WTC11 (cell line): ENCODE data around the gene WWOX. TPM values are rescaled to one million over a fixed set of nuclear protein-coding genes. Genes with fewer than 3 reads are reported as not detected.

ENCODE experiments used
- ATAC-seq: fragments of 200-7000 bp; cut with Tn5 transposase; 2 replicates; pipeline ENCODE4 v1.10.0; 2021; ENCODE audit warnings: mild to moderate bottlenecking, moderate library complexity
- CTCF ChIA-PET: fragments of 300-600 bp; sonication (Branson Sonifier 250); formaldehyde crosslinking; loops from one replicate; lab custom pipeline; 2021; ENCODE audit warnings: antibody characterized with exemption; lab: Charles Lee
- POLR2A ChIA-PET: fragments of 350-600 bp; sonication (Branson Sonifier 250); formaldehyde crosslinking; loops from one replicate; lab custom pipeline; 2021; ENCODE audit warnings: antibody characterized with exemption; lab: Charles Lee
- DNase-seq: peaks from one replicate; pipeline ENCODE4 v3.0.0; 2021; ENCODE audit warnings: low spot score
- H3K27ac Mint-ChIP-seq: 2 replicates; pipeline ENCODE4 v1.8.0; 2021; ENCODE audit warnings: mixed read lengths
- H3K27me3 Mint-ChIP-seq: 2 replicates; pipeline ENCODE4 v1.8.0; 2021; ENCODE audit warnings: low read depth, mild to moderate bottlenecking, moderate library complexity, mixed read lengths
- H3K36me3 Mint-ChIP-seq: 2 replicates; pipeline ENCODE4 v1.8.0; 2021; ENCODE audit warnings: mixed read lengths
- H3K4me1 Mint-ChIP-seq: 2 replicates; pipeline ENCODE4 v1.8.0; 2022; ENCODE audit warnings: mixed read lengths
- H3K4me3 Mint-ChIP-seq: 2 replicates; pipeline ENCODE4 v1.8.0; 2021; ENCODE audit warnings: mild to moderate bottlenecking, moderate library complexity, mixed read lengths
- H3K9me3 Mint-ChIP-seq: 2 replicates; pipeline ENCODE4 v1.8.0; 2021; ENCODE audit warnings: mixed read lengths
- CBFB ChIP-seq: sonication (generic); formaldehyde crosslinking; IDR thresholded peaks from 2 replicates; pipeline ENCODE4 v1.8.1; 2022; ENCODE audit warnings: mild to moderate bottlenecking, low read depth, missing genetic modification reagents
- CTCF ChIP-seq: fragments of 200-600 bp; IDR thresholded peaks from 2 replicates; pipeline ENCODE4 v1.8.0; 2022; ENCODE audit warnings: antibody characterized with exemption
- ESRRA ChIP-seq: sonication (generic); formaldehyde crosslinking; IDR thresholded peaks from 2 replicates; pipeline ENCODE4 v1.8.1; 2022; ENCODE audit warnings: mild to moderate bottlenecking, missing genetic modification reagents, borderline replicate concordance
- FOXJ3 ChIP-seq: sonication (generic); formaldehyde crosslinking; IDR thresholded peaks from 2 replicates; pipeline ENCODE4 v1.9.0; 2021; ENCODE audit warnings: missing genetic modification reagents, mild to moderate bottlenecking, borderline replicate concordance
- NFATC4 ChIP-seq: fragments of 250-450 bp; sonication (Bioruptor Pico); IDR thresholded peaks from 2 replicates; pipeline ENCODE4 v1.9.0; 2021; ENCODE audit warnings: mild to moderate bottlenecking
- OVOL2 ChIP-seq: fragments of 250-450 bp; sonication (Bioruptor Pico); IDR thresholded peaks from 2 replicates; pipeline ENCODE4 v1.9.0; 2021; ENCODE audit warnings: mild to moderate bottlenecking, borderline replicate concordance
- SP1 ChIP-seq: sonication (generic); formaldehyde crosslinking; conservative IDR thresholded peaks from 2 replicates; pipeline ENCODE4 v1.8.1; 2022; ENCODE audit warnings: missing genetic modification reagents
- TCF7 ChIP-seq: sonication (generic); formaldehyde crosslinking; IDR thresholded peaks from 2 replicates; pipeline ENCODE4 v1.8.0; 2022; ENCODE audit warnings: mild to moderate bottlenecking, low read depth, missing genetic modification reagents, moderate library complexity
- TEAD1 ChIP-seq: sonication (generic); formaldehyde crosslinking; IDR thresholded peaks from 2 replicates; pipeline ENCODE4 v1.8.0; 2022; ENCODE audit warnings: mild to moderate bottlenecking, missing genetic modification reagents
- TP53 ChIP-seq: sonication (generic); formaldehyde crosslinking; IDR thresholded peaks from 2 replicates; pipeline ENCODE4 v1.8.1; 2023; ENCODE audit warnings: mild to moderate bottlenecking, missing genetic modification reagents
- USF1 ChIP-seq: sonication (generic); formaldehyde crosslinking; IDR thresholded peaks from 2 replicates; pipeline ENCODE4 v1.8.0; 2022; ENCODE audit warnings: mild to moderate bottlenecking, missing genetic modification reagents
- ZNF219 ChIP-seq: sonication (generic); formaldehyde crosslinking; IDR thresholded peaks from 2 replicates; pipeline ENCODE4 v1.8.0; 2023; ENCODE audit warnings: missing genetic modification reagents, mild to moderate bottlenecking, borderline replicate concordance
- ZNF232 ChIP-seq: sonication (generic); formaldehyde crosslinking; IDR thresholded peaks from 2 replicates; pipeline ENCODE4 v1.8.0; 2022; ENCODE audit warnings: mild to moderate bottlenecking, missing genetic modification reagents
- ZNF263 ChIP-seq: sonication (generic); formaldehyde crosslinking; IDR thresholded peaks from 2 replicates; pipeline ENCODE4 v1.8.1; 2022; ENCODE audit warnings: low read depth, mild to moderate bottlenecking, moderate library complexity, missing genetic modification reagents
- ZNF416 ChIP-seq: fragments of 250-450 bp; sonication (Bioruptor Pico); IDR thresholded peaks from 2 replicates; pipeline ENCODE4 v1.9.0; 2021; ENCODE audit warnings: mild to moderate bottlenecking, inconsistent platforms
- ZNF423 ChIP-seq: fragments of 250-450 bp; sonication (Bioruptor Pico); IDR thresholded peaks from 2 replicates; pipeline ENCODE4 v2.1.2; 2022; ENCODE audit warnings: mild to moderate bottlenecking, moderate library complexity
- ZNF512 ChIP-seq: sonication (generic); formaldehyde crosslinking; IDR thresholded peaks from 2 replicates; pipeline ENCODE4 v1.8.1; 2022; ENCODE audit warnings: missing genetic modification reagents, borderline replicate concordance
- ZSCAN18 ChIP-seq: fragments of 250-450 bp; sonication (Bioruptor Pico); IDR thresholded peaks from 2 replicates; pipeline ENCODE4 v2.1.2; 2022; ENCODE audit warnings: mild to moderate bottlenecking, moderate library complexity
- total RNA-seq: library from RNA; stranded (reverse); gene quantifications from 3 replicates; pipeline ENCODE4 v1.2.3, GENCODE V29; 2021
- TF ChIP-seq, protein P1 (sequence below): sonication (generic); formaldehyde crosslinking; IDR thresholded peaks from 2 replicates; pipeline ENCODE4 v1.8.0; 2022; ENCODE audit warnings: mild to moderate bottlenecking, missing genetic modification reagents
- TF ChIP-seq, protein P2 (sequence below): sonication (generic); formaldehyde crosslinking; IDR thresholded peaks from 2 replicates; pipeline ENCODE4 v1.8.1; 2023; ENCODE audit warnings: mild to moderate bottlenecking, missing genetic modification reagents
- TF ChIP-seq, protein P3 (sequence below): sonication (generic); formaldehyde crosslinking; IDR thresholded peaks from 2 replicates; pipeline ENCODE4 v1.8.1; 2023; ENCODE audit warnings: mild to moderate bottlenecking, missing genetic modification reagents, borderline replicate concordance

Gene WWOX
- total RNA-seq, 1 experiment from 2014 or later: 15.7 TPM

GRCh38 chr16:78196502-78196901 is 97.0 kb downstream of the WWOX start:
- no peak overlapping the region for H3K27ac Mint-ChIP-seq
- no peaks in the 10 kb centered on the region for H3K27me3 Mint-ChIP-seq
- H3K4me1 Mint-ChIP-seq: peaks cover 22% of the 10 kb centered on the region
- POLR2A ChIA-PET: no interaction called here
- no peak overlapping the region for H3K4me3 Mint-ChIP-seq
- no peak for TF ChIP-seq FOXJ3 (CRISPR knock-in tag)
- no peak for TF ChIP-seq OVOL2 (CRISPR knock-in tag)
- no peak for TF ChIP-seq TCF7 (CRISPR knock-in tag)
- no peak for TF ChIP-seq USF1 (CRISPR knock-in tag)
- no peak for TF ChIP-seq ZNF416 (CRISPR knock-in tag)
- no peak for TF ChIP-seq TEAD1 (CRISPR knock-in tag)
- TF ChIP-seq SP1 (CRISPR knock-in tag): no peak
- no peak for TF ChIP-seq ZSCAN18 (CRISPR knock-in tag)
- TF ChIP-seq, protein P1, sequence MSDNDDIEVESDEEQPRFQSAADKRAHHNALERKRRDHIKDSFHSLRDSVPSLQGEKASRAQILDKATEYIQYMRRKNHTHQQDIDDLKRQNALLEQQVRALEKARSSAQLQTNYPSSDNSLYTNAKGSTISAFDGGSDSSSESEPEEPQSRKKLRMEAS (CRISPR knock-in tag): no peak
- no peak for TF ChIP-seq ZNF232 (CRISPR knock-in tag)
- TF ChIP-seq ZNF423 (CRISPR knock-in tag): no peak
- no peak for TF ChIP-seq CTCF
- TF ChIP-seq, all 79 proteins: peak for 0
- H3K36me3 Mint-ChIP-seq: peaks cover 6% of the 10 kb centered on the region; the same call in 1 of the 2 replicates
- ATAC-seq (no peak), DNase-seq (no peak)
- peaks cover 12% of the 10 kb centered on the region for H3K9me3 Mint-ChIP-seq
- CTCF ChIA-PET: no interaction called here

- no peak for ATAC-seq
- no peak for DNase-seq
- H3K36me3 Mint-ChIP-seq: no peaks in the 10 kb centered on the region
- H3K4me3 Mint-ChIP-seq: no peak overlapping the region
- H3K27me3 Mint-ChIP-seq: no peaks in the 10 kb centered on the region
- CTCF ChIA-PET: no interaction called here
- no peak overlapping the region for H3K27ac Mint-ChIP-seq
- POLR2A ChIA-PET: no interaction called here
- H3K9me3 Mint-ChIP-seq: peaks cover 4% of the 10 kb centered on the region
- H3K4me1 Mint-ChIP-seq: peaks cover 22% of the 10 kb centered on the region
- no peak for TF ChIP-seq CBFB
- TF ChIP-seq ZNF263 (CRISPR knock-in tag): no peak
- TF ChIP-seq SP1 (CRISPR knock-in tag): no peak
- TF ChIP-seq ZNF416 (CRISPR knock-in tag): no peak
- no peak for TF ChIP-seq TP53
- TF ChIP-seq, protein P2, sequence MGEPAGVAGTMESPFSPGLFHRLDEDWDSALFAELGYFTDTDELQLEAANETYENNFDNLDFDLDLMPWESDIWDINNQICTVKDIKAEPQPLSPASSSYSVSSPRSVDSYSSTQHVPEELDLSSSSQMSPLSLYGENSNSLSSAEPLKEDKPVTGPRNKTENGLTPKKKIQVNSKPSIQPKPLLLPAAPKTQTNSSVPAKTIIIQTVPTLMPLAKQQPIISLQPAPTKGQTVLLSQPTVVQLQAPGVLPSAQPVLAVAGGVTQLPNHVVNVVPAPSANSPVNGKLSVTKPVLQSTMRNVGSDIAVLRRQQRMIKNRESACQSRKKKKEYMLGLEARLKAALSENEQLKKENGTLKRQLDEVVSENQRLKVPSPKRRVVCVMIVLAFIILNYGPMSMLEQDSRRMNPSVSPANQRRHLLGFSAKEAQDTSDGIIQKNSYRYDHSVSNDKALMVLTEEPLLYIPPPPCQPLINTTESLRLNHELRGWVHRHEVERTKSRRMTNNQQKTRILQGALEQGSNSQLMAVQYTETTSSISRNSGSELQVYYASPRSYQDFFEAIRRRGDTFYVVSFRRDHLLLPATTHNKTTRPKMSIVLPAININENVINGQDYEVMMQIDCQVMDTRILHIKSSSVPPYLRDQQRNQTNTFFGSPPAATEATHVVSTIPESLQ (CRISPR knock-in tag): no peak
- TF ChIP-seq NFATC4 (CRISPR knock-in tag): no peak
- no peak for TF ChIP-seq ZNF219 (CRISPR knock-in tag)
- no peak for TF ChIP-seq ZNF512
- TF ChIP-seq ESRRA (CRISPR knock-in tag): no peak
- TF ChIP-seq, protein P3, sequence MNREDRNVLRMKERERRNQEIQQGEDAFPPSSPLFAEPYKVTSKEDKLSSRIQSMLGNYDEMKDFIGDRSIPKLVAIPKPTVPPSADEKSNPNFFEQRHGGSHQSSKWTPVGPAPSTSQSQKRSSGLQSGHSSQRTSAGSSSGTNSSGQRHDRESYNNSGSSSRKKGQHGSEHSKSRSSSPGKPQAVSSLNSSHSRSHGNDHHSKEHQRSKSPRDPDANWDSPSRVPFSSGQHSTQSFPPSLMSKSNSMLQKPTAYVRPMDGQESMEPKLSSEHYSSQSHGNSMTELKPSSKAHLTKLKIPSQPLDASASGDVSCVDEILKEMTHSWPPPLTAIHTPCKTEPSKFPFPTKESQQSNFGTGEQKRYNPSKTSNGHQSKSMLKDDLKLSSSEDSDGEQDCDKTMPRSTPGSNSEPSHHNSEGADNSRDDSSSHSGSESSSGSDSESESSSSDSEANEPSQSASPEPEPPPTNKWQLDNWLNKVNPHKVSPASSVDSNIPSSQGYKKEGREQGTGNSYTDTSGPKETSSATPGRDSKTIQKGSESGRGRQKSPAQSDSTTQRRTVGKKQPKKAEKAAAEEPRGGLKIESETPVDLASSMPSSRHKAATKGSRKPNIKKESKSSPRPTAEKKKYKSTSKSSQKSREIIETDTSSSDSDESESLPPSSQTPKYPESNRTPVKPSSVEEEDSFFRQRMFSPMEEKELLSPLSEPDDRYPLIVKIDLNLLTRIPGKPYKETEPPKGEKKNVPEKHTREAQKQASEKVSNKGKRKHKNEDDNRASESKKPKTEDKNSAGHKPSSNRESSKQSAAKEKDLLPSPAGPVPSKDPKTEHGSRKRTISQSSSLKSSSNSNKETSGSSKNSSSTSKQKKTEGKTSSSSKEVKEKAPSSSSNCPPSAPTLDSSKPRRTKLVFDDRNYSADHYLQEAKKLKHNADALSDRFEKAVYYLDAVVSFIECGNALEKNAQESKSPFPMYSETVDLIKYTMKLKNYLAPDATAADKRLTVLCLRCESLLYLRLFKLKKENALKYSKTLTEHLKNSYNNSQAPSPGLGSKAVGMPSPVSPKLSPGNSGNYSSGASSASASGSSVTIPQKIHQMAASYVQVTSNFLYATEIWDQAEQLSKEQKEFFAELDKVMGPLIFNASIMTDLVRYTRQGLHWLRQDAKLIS (CRISPR knock-in tag): no peak
These were observed 98.8 kb downstream of the WWOX start for GRCh38 chr16:78198288-78198687.
